Stimulated activated CD8-positive, alpha-beta memory T cell treated with anti-CD3 and anti-CD28 coated beads, Interleukin-7, amount 100 ng/mL, for 48 hours (primary cell): ENCODE data around the gene STK33.

ENCODE experiments used
- DNase-seq, 2 donors: peaks; one replicate each; pipeline ENCODE4 v3.0.0-alpha.2; 2020; ENCODE audit warnings: low read depth in 1 of 2; ENCODE audit errors: extremely low read depth in 1 of 2

STK33 gene

DNA sequence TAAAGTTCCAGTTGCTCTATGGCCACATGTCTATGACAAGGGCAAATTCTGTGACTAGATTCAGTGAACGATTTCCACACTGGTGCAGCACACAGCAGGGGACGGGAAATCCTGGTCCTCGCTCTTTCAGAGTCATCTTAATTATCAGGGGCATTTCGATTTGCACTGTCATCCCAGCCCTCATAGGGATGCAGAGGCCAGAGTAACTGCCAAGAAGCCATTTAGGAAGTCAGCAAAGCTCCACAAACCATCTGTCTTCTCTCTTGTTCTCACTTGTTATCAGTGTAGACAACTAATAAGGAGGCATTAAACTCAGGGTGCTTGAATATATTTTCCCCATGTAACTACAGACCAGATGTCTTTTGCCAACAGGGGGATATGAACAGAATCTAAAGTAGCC lies 151.7 kb downstream of the STK33 start:
- no peak for DNase-seq

DNA sequence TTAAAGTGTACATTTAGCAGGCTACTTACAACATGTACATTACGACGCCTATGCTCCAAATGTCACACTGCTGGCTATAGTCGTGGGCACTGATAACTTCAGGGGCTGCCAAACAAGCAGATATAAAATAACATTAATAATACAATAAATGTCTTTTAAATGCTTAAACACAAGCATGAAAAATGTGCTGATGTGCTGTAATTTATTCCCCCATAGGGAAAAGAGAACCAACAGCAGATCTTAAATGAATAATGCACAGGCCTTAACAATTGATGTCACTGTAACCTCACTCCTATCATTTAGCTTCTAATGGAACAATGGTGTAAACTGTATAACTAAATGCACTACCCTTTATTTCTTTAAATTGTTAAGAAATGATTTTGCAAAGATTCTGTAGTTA lies 153.4 kb downstream of the STK33 start:
- no peak for DNase-seq

DNA sequence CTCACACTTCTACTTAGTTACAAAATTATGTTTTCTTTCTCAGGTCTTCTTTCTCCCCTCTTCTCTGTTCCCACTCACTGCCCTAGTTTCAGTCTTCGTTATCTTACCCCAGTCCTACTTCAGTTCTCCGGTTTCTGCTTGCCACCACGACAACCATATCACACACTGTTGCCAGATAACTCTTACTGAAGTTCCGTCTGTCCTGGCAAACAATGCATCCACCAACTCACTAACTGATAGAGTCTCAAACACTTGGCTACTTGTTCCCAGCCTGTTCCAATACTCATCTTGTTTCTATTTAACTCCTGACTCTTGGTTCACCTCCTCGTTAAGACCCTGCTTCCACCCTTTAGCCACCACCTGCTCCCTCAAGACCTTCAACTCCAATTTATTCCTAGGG lies 164.5 kb downstream of the STK33 start:
- DNase-seq: no peak

DNA sequence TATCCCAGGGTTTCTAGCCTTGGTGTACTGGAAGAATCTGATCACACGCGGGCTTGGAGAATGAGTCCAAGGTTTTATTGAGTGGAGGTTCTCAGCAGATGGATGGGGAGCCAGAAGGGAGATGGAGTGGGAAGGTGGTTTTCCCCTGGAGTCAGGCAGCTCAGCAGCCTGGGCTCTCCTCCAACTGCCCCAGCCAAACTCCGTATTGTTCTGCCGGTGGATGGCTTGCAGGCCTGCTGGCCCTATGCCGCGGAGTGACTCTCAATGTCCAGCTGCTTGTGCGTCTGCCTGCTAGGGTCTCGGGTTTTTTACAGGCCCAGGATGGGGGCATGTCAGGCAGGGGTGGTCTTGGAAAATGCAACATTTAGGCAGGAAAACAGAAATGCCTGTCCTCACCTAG lies 168.0 kb downstream of the STK33 start:
- DNase-seq: no peak

DNA sequence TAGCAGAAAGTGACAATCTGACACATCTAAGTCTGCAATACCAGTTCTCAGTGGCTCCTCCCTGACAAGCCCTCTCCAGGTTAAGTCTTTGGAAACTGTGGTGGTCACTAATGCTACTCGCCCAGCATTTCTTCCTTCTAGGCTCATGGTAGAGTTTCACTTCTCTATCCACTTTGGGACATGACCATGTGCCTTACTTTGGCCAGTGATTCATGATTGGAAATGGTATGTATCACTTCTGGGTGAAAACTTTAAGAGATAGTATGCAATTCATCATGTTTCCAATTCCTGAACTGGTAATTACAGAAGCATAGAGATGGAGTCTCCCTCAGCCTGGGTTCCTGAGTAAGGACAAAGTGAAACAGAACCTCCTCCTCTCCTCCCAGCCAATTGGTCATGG lies 178.8 kb downstream of the STK33 start:
- DNase-seq: no peak

DNA sequence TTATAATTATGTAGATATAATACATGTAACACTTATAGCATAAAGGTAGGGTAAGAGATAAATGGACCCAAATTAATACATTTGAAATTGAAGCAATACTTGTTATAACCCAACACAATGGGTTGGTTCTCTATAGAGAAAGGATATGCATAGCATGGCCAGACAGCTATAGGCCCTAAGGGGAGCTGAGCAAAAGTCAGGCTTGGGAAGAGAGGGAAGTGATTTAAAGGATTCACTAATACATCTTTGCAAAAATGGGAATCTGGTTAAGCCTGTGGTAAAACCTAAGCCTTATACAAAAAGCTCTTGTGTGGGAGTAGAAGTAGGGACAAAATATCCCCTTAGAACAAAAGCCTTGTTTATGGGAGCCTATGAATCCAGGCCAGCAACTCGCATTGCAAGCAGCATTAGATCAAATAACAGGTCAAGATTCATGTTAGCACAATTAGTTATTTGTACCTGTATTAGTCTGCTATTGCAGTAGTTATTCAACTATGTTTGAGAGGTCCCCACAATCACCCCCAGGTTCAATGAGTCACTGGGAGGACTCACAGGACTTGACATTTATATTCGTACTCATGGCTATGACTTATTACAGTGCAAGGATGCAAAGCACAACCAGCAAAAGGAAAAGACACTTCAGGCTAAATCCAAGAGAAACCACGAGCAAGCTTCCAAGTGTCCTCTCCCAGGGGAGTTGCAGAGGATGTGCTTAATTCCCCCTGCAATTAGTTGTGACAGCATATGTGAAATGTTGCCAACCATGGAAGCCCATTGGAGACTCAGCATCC lies 185.7 kb downstream of the STK33 start:
- DNase-seq: no peak

DNA sequence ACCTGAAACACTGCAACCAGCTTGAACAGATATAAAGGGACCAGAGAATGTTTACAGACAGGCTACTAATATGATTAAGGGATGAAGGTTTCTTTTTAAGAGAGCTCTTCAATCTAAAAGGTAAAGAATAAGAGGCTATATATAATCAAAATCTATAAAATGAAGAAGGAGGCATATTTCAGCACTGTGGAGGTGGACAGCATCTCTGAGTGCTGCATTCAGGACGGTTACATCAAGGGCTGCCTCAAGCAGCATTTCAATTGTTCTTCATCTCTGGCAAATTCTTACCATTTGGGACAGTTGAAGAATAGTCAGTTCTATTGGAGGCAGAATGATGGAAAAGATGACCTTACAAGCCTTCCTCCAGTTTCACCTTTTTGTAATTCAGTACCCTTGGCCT lies 190.7 kb downstream of the STK33 start:
- no peak for DNase-seq

DNA sequence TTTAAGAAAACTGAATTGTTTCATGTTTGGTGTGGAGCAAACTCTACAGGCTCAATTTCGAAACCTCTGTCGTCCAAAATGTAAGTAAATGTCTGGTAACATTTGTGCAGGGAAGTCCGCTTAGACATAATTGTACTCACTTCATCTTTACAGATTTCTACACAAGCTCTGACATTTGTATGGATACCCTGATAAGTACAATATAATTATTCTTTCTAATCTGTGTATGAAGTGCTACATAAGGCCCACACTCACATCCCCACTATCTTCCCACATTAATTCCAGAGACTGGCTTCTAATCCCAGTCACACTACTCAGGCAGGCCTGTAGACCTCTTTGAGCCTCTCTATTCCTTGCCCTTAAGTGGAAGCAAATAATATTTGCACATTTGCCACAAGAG lies 201.1 kb downstream of the STK33 start:
- DNase-seq: no peak

DNA sequence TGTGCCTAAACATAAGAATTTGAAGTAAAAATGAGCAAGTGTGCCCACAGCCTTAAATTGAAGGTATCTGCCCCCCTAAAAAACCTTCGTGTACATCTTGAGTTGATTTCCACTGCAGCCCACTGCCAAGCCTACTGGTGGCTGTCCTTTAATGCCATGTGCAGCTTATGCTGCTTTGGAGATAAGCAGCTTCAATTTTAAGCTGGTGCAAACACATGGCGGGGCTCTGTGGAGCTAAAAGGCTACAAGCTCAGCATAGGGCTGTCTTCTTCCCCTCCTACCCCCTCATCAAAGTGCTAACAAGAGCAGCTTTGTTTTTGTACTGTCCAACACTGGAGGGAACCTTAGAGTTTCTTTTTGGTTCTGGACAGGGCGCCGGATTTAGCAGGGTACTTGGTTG lies 201.9 kb downstream of the STK33 start:
- no peak for DNase-seq

DNA sequence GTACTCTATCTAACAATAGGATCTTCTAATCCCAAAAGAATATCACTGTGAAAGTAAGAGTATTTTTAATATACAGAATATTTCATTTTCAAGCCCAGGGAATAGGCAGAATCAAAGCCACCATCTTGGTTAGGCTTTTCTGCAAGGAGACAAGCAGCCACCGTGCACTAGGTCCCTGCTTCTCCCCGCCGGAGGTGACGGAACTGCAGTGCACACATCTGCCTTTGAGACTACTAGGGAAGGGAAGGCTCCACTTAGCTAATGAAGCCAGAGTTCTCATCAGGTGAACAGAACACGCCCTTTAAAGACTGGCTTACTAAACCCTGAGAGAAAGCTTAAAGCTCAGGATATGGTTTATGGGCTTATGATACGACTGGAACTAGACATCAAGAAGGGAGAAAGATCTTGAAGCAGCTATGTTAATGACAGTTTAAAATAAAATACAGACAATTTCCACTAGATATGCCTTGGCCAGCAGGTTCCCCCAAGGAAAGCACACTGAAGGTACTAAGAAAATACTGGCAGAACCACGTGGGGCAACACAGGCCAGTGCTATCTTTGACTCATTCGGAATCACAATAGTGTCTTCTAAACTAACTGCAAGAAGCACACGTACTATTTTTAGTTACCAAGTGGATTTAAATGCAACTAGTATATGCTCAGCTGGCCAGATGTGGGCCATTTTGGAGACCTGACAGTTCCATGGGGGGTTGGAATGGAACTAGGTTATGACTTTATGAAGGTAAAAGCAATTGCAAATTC lies 203.0 kb downstream of the STK33 start:
- DNase-seq: no peak

DNA sequence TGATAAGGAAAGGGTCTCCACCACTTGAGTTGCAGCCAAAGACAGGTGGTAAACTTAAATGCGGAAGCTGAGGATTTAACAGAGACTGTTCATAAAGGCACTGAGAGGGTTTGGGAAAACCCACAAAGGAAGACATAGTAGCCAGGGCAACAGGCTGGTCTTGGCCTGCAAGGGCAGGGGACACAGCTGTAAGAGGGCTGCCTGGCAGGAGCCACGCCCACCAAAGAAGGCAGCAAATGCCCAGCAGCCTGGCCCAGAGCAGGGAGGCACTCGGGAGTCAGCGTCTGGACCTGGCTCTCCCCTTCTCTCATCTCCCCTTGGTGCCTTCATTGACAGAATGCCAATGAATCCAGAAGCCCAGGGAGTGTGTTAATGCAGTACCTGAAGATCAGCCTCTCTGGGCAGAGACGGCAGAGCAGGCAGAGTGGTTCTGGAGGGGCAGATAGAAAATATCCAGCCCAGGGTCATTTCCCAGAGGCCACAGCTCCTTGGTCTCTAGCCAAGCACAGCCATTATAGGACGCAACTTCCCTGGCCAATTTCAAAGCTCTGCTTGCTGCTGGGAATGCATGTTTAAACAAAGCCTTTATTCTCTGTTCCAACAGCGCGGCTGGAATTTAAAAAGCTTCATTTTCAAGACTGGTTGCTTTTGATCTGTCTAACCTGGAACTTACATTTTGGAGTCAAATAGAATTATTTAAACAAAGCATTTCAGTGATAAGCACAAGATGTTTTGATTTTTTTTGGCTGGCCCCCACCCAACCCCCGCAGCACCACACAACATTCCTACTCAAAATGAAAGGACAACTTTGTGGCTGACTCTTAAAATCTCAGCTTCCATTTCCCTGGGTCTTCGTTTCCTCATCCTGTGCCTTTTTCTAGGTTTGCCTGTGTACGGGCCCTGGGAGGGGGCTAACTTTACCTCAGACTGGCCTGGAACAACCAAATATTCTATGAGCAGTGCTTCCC lies 204.7 kb downstream of the STK33 start:
- DNase-seq: no peak

DNA sequence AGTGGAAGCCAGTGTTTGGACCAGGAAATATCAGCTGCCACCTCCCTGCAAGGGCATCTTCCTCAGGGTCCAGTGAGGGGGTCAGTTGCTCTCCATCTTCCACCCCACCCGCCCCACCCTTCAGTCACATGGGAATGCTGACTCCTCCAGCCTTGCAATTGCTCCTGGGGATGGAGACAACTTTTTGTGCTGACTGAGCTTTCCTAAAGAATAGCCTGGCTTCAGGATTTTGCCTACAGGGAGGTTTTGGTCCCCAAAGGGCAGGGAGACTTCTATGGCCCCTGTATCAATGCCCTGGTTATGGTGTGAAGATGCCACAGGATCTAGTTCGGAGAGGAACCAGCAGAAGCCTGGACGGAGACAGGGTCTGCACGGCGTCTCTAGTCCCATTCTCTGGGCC lies 206.3 kb downstream of the STK33 start:
- DNase-seq: no peak

DNA sequence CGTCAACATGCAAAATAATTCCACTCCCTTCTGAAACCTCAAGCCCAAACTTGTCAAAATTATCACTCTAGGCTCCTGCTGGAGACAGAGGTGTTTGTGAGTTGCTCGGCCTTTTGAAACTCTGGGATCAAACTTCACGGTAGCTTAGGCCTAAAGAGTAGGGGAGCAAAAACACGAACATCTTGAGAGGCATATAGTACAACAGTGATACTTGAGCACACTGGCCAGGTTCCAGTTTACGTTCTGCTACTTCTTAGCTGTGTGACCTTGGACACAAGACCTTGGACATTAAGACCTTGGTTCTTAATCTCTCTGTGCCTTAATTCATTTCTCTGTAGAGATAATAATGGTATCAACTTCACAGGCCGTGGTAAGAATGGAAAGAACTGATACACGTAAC lies 206.9 kb downstream of the STK33 start:
- DNase-seq: no peak

DNA sequence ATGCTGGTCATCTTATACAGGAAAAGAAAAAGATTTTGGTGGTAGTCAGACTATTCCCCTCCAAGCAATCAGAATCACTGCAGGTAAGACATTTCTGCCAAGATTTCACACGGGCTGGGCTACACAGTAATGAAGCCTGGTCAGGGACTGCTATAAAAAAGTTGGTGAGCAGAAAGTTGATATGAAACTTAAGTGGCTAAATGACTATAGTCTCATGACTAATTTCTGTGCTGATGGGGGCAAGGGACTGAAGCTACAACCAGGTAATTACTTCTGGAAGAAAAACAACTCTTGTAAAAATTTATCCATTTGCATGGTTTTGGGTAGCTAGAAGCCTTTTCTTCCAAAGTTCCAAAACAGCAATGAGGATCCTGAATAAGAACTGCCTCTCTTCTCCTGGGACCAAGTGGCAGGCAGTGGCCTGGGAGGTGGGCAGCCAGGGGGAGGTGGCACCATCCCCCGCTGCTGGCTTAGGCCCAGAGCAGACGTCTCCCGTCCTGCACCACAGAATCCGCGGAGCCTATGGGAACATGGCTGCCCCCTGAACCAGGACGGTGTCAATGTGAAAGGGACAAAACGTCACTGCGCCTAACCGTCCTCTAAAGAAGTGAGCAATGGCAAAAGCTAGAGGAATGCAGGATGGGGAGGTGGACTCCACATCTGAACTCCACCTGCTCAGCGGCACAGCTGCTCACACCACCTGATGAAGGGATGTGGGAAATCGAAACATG lies 207.7 kb downstream of the STK33 start:
- DNase-seq: no peak

DNA sequence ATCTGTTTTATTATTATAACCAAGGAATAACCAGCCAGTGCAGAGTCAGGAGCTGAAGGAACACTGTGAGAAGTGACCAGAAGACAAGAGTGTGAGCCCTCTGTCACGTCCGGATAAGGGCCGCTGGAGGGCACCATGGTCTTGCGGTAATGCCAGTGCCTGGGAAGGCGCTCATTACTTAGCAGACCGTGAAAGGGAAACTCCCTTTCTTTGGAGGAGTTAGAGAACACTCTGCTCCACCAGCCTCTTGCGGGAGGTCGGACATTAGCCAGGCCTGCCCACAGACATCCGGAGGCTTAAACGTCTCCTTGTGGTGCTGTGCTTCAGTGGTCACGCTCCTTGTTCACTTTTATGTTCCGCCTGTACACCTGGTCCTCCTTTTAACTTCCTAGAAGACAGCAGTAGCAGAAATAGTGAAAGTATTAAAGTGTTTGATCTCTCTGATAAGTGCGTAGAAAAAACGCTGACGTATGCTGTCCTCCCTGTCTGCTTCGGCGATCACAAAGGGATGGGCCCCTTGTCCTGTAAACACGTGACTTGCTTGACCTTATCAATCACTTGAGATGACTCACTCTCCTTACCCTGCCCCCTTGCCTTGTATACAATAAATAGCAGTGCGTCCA lies 209.7 kb downstream of the STK33 start:
- no peak for DNase-seq

DNA sequence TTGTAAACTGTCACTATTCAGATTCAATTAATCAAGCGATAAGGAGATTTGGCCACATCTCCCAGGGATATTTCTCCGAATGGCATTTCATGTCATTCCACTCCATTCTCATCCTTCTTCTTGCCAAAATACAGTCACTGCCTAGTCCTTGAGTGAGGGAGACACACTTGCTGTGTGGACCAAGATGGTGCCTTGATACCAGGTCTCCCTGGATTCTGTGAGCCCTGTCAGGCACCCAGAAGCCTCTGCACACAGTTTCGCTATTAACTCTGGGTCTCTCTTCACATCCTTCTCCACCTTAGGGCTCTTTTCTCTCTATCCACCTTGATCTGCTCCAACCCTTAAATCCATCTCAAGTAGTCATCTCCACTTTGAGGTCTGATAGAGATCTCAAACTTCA lies 210.4 kb downstream of the STK33 start:
- DNase-seq: no peak

DNA sequence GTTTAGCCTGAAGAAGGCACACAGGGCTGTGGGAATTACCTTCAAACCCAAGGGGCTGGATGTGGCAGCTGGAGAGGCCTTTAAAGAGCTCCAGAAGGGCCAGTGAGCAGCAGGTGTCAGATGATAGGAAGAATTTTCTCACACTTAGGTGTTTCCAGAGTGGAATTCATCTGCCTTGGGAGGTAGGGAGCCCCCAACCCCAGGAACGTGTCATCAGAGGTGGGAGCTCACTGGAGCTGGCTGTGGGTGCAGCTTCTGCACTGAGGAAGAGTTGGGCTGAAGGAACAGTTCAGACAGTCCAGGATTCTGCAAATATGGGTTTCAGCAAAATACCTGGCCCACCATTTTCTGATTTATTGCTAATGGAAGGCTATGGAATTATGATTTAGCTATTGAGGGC lies 210.8 kb downstream of the STK33 start:
- no peak for DNase-seq

DNA sequence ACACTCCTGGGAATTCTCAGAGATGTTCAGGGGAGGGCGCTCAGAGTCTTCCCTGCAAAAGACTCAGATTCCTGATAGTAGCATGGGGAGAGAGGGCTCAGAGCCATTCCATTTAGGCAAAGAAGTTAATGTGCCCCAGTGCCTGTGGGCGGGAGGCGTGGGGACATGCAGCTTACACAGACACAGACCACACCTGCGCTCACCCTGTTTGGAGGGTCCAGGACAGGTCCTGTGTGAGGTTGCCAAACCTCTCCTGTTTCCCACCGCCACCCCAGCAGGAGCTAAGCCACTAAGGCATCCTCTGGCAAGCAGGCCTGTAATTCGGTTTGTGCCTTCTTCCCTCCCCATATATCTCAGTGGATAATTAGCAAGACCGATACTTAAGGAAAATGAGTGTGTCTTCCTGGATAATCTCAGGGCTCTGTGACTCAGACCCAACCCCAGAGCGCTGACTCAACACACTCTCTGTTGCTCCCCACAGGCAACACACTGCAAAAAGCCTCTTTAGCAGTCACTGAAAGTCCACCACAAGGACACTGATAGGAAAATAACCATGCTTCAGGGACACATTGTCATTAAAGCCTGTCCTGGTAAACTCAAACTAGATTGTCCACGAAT lies 211.5 kb downstream of the STK33 start:
- no peak for DNase-seq

DNA sequence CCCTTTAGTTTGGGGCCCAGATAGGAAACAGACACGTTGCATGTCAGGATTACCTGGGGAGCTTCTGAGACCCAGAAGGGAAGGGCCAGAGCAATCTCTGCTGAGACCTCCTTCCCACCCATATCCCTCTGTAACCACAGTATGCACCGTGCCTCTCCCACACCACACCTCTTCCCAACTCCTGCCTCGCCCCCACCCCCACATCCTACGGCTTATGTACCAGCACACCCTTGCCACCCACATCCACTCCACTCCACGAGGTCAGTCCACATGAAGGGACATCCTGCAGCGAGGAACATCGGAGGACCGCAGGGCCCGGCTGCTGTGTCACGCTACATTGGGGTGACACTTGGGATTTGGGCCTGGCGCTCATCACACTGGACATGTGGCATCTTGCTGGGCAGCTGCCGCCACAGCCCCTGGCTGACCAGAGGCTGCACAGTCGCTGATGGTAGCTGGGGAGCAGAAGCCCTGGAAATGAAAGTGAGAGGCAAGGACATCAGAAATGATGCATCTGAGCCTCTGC lies 212.1 kb downstream of the STK33 start:
- no peak for DNase-seq

DNA sequence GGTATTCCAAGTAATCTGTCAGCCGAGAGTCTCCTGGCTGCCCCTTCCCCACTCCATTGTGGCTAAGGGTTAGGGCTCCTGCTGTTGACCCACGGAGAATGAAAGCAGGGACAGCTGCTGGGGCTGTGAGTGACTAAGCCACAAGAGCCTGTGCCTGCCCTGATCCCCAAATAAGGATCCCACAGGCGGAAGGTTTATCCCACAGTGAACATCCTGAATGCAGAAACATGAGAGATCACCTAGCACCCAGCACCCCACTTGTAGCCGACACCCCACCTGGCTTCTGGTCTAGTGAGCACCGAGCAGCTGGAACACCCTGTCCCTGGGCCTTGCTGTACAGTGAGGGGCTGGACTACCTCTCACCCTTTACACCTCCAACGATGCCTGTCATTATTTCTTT lies 212.7 kb downstream of the STK33 start:
- no peak for DNase-seq
